HepG2 (cell line): Measurements from ENCODE around the gene MDH1. TPM values are rescaled to one million over a fixed set of nuclear protein-coding genes. Genes with fewer than 3 reads are reported as not detected.

Source experiments
- ATAC-seq: fragments of 200-7000 bp; cut with Tn5 transposase; 3 replicates; pipeline ENCODE4 v1.9.1; 2020; ENCODE audit warnings: mild to moderate bottlenecking, moderate library complexity
- BruUV-seq: library from RNA; stranded (reverse); fragments of 400-500 nt; replicated peaks from 2 replicates; lab custom pipeline; 2021; lab: Mats Ljungman, UMichigan
- CTCF ChIA-PET: fragments of 300-600 bp; formaldehyde crosslinking; extraction: SDS; loops from one replicate; lab custom pipeline; 2021; ENCODE audit warnings: low total read pairs, inconsistent platforms, low intra/inter-chr PET ratio; lab: Yijun Ruan, JAX
- POLR2A ChIA-PET: fragments of 350-600 bp; sonication (Branson Sonifier 250); formaldehyde crosslinking; loops from one replicate; lab custom pipeline; 2020; ENCODE audit warnings: antibody characterized with exemption, inconsistent platforms; lab: Yijun Ruan, JAX
- DNase-seq: peaks from one replicate; pipeline ENCODE4 v3.0.0-alpha.2; 2015; ENCODE audit warnings: low spot score
- FAIRE-seq: peaks from 3 replicates; lab custom pipeline; 2011; peaks lifted over from hg19 to GRCh38; lab: Jason Lieb, UNC
- H2AFZ ChIP-seq: one replicate; pipeline ENCODE4 v1.6.1; 2011; ENCODE audit warnings: low read length, inconsistent platforms
- H3K27ac ChIP-seq: fragments of 300-600 bp; 3 replicates; pipeline ENCODE4 v1.8.0; 2011; ENCODE audit warnings: mixed run types, mild to moderate bottlenecking, mixed read lengths, low read length, inconsistent platforms; ENCODE audit not compliant: insufficient read depth; ENCODE audit errors: extremely low read length
- H3K27me3 ChIP-seq, 2 experiments: fragments of 200-600 bp in 1 of 2; 2 replicates in 1 of 2; 3 replicates in 1 of 2; pipeline versions ENCODE4 v1.6.0 to v1.8.0; 2011; ENCODE audit warnings: low read length in 2 of 2, mild to moderate bottlenecking in 2 of 2, moderate library complexity in 2 of 2, inconsistent platforms in 1 of 2; ENCODE audit not compliant: insufficient read depth in 2 of 2, control insufficient read depth in 1 of 2
- H3K36me3 ChIP-seq, 2 experiments: fragments of 200-600 bp in 1 of 2; replicated peaks in 1 of 2; 2 replicates in 1 of 2; 3 replicates in 1 of 2; pipeline versions ENCODE4 v1.5.1 to v1.8.0; 2011; ENCODE audit warnings: low read length in 2 of 2, inconsistent platforms in 1 of 2; ENCODE audit not compliant: insufficient read depth in 2 of 2, control insufficient read depth in 1 of 2
- H3K4me1 ChIP-seq: 2 replicates; pipeline ENCODE4 v1.5.1; 2012; ENCODE audit warnings: low read length, inconsistent platforms; ENCODE audit not compliant: insufficient read depth
- H3K4me2 ChIP-seq: 2 replicates; pipeline ENCODE4 v1.6.0; 2011; ENCODE audit warnings: low read depth, low read length, inconsistent platforms
- H3K4me3 ChIP-seq, 3 experiments: fragments of 200-600 bp in 1 of 3; sonication (generic), shearing (Covaris generic) in 1 of 3; replicated peaks in 1 of 3; 2 replicates each; pipeline ENCODE4 v1.5.1; 2011 to 2016; ENCODE audit warnings: low read length in 3 of 3, inconsistent platforms in 2 of 3, low read depth in 2 of 3, mild to moderate bottlenecking in 2 of 3, control low read depth in 1 of 3, mixed read lengths in 1 of 3; ENCODE audit not compliant: insufficient read depth in 1 of 3
- H3K79me2 ChIP-seq: one replicate; pipeline ENCODE4 v1.6.1; 2011; ENCODE audit warnings: low read length, inconsistent platforms; ENCODE audit not compliant: insufficient read depth
- H3K9ac ChIP-seq: 2 replicates; pipeline ENCODE4 v1.6.0; 2011; ENCODE audit warnings: mild to moderate bottlenecking, low read depth, low read length, inconsistent platforms; ENCODE audit not compliant: insufficient read depth
- H3K9me3 ChIP-seq: 2 replicates; pipeline ENCODE4 v1.5.1; 2012; ENCODE audit warnings: mild to moderate bottlenecking, low read length
- H4K20me1 ChIP-seq: 2 replicates; pipeline ENCODE4 v1.6.0; 2011; ENCODE audit warnings: inconsistent platforms, mild to moderate bottlenecking, low read length, moderate library complexity; ENCODE audit not compliant: insufficient read depth
- MED8 ChIP-seq: sonication (generic); formaldehyde crosslinking; IDR thresholded peaks from 2 replicates; pipeline ENCODE4 v1.8.1; 2023; ENCODE audit warnings: mild to moderate bottlenecking, missing genetic modification reagents; ENCODE audit not compliant: insufficient replicate concordance
- NFYC ChIP-seq: IDR thresholded peaks from 2 replicates; pipeline ENCODE4 v1.6.1; 2016; ENCODE audit warnings: missing genetic modification reagents, missing compliant biosample characterization
- NR3C1 ChIP-seq: sonication (generic); formaldehyde crosslinking; IDR thresholded peaks from 2 replicates; pipeline ENCODE4 v1.4.0; 2020; ENCODE audit warnings: missing genetic modification reagents
- PBX2 ChIP-seq: IDR thresholded peaks from 2 replicates; pipeline ENCODE4 v1.6.1; 2016; ENCODE audit warnings: control low read depth
- ZFP41 ChIP-seq: sonication (generic); formaldehyde crosslinking; IDR thresholded peaks from 2 replicates; pipeline ENCODE4 v1.4.0; 2020; ENCODE audit warnings: mild to moderate bottlenecking, missing genetic modification reagents, borderline replicate concordance
- ZNF530 ChIP-seq: sonication (generic); formaldehyde crosslinking; IDR thresholded peaks from 2 replicates; pipeline ENCODE4 v1.5.0; 2020; ENCODE audit warnings: low read depth, mild to moderate bottlenecking, missing genetic modification reagents
- WGBS: methylation state at CpG from one replicate; pipeline ENCODE4 v1.1.6; 2017; ENCODE audit warnings: low lambda C conversion rate; 5-methylcytosine and 5-hydroxymethylcytosine counted together
- in situ Hi-C: cut with HindIII; loops from 2 replicates; pipeline ENCODE4 v1.10.0; 2017; ENCODE audit warnings: low pct_unique_long_range_greater_than_20kb; ENCODE audit not compliant: extremely low pct_ligation_motif_present
- intact Hi-C: fragments of 100-400 bp; cut with micrococcal nuclease; formaldehyde crosslinking; loops from one replicate; pipeline ENCODE4 v1.10.0; 2022; ENCODE audit not compliant: unreplicated experiment
- polyA plus RNA-seq, 8 experiments: library from polyadenylated mRNA; depleted of rRNA in 3 of 8; stranded (reverse) in 7 of 8; unstranded in 1 of 8; fragments of >200 nt; fragmentation: Illumina TruSeq in 4 of 8; extraction: Trizol in 4 of 8; gene quantifications; 2 replicates each; pipeline versions ENCODE4 v1.2.1 to v1.2.3, GENCODE V29; 2011 to 2016; ENCODE audit warnings: low read depth in 4 of 8, missing spikeins in 1 of 8, mixed read lengths in 1 of 8; ENCODE audit not compliant: insufficient read depth in 1 of 8
- total RNA-seq, 5 experiments: library from RNA; depleted of rRNA; stranded (reverse); fragments of >200 nt; fragmentation: Illumina TruSeq; extraction: Trizol; gene quantifications; 2 replicates each; pipeline ENCODE4 v1.2.3, GENCODE V29; 2016; ENCODE audit warnings: low read depth in 1 of 5
- TF ChIP-seq, protein P1 (sequence below): sonication (generic); formaldehyde crosslinking; IDR thresholded peaks from 2 replicates; pipeline ENCODE4 v1.9.0; 2021; ENCODE audit warnings: missing genetic modification reagents, mild to moderate bottlenecking, borderline replicate concordance

MDH1 gene
- total and polyA plus RNA-seq, 2 of the 13 experiments (the other 11 are each of a cell fraction or from before 2014, with no cell fraction given) = 293 to 415 TPM

DNA sequence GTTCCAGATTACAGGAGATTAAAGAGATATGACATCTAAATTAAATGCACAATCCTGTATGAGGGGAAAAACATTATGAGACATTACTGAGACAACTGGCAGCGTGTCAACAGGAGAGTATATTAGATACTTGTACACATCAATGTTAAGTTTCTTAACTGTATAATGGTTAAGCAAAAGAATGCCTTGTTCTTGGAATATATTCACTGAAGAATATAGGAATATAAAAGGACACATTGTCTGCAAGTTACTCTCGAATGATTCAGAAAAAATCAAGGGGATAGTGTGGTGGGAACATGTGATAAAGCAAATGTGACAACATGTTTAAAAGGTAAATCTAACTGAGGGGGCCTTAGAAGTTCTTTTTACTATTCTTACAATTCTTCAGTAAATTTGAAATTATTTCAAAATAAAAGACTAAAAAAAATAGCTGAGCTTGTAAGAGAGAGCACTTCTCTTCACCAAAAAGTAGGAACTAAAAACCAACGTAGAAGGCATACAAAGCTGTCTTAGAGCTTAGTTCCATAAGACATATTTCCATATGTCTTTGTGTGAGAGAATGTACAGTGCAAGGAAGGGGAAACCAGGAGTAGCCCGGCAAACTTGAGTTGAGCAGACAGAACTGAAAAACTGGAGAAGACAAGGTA is 8.0 kb upstream of the MDH1 start (continued):
- TF ChIP-seq ZNF530 (CRISPR knock-in tag) (no peak), PBX2 (CRISPR knock-in tag) (no peak), ZFP41 (CRISPR knock-in tag) (no peak), MED8 (CRISPR knock-in tag) (no peak)

DNA sequence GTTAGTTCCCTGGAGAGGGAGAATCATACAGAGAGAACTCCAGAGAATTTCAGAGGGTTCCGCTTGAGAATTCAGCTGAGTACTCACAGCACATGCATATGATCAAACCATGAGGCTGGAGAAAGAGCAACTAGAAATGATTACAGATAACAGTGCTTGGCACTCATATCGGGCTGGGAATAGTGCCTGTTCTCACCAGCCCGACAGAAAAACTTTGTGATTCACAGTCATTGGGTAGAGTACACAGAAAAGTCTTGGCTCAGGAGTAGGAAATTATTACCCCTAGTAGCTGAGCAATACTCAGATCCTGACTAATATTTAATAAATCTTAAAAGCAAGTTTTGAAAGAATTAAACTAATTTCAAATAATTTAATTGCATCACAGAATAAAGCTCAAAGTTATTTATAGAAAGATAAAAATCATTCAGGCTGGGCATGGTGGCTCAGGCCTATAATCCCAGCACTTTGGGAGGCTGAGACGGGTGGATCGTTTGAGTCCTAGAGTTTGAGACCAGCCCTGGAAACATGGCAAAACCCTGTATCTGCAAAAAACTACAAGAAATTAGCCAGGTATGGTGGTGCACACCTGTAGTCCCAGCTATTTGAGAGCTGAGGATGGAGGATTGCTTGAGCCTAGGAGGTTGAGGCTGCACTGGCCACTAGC is 7.3 kb upstream of the MDH1 start:
- no peak for FAIRE-seq
- H3K79me2 ChIP-seq = peaks cover 3% of the 10 kb centered on the region
- ChIA-PET POLR2A (no interaction called here), CTCF (no interaction called here)
- BruUV-seq = no TSS peak
- intact Hi-C loops (no loop called here), in situ Hi-C loops (no loop called here)
- no peak for ATAC-seq
- DNase-seq = no peak
- H3K4me1 ChIP-seq = peaks cover 3% of the 10 kb centered on the region
- H4K20me1 ChIP-seq = no peaks in the 10 kb centered on the region
- no peak overlapping the region for H3K4me3 ChIP-seq
- no peak overlapping the region for H3K27ac ChIP-seq
- no peaks in the 10 kb centered on the region for H3K27me3 ChIP-seq
- no peak overlapping the region for H2AFZ ChIP-seq
- no peaks in the 10 kb centered on the region for H3K9me3 ChIP-seq
- 92% methylated on average over 5 of the region's 5 CpGs for WGBS
- H3K9ac ChIP-seq = no peak overlapping the region
- no peak overlapping the region for H3K4me2 ChIP-seq
- no peak for TF ChIP-seq NR3C1 (CRISPR knock-in tag)
- TF ChIP-seq, protein P1, sequence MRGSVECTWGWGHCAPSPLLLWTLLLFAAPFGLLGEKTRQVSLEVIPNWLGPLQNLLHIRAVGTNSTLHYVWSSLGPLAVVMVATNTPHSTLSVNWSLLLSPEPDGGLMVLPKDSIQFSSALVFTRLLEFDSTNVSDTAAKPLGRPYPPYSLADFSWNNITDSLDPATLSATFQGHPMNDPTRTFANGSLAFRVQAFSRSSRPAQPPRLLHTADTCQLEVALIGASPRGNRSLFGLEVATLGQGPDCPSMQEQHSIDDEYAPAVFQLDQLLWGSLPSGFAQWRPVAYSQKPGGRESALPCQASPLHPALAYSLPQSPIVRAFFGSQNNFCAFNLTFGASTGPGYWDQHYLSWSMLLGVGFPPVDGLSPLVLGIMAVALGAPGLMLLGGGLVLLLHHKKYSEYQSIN (CRISPR knock-in tag) = no peak
- TF ChIP-seq NFYC = no peak
- no peaks in the 10 kb centered on the region for H3K36me3 ChIP-seq
